ENCODE measurements around the gene PCA3. TPM values are rescaled to one million over a fixed set of nuclear protein-coding genes. Genes with fewer than 3 reads are reported as not detected.

Gene PCA3
- total and polyA plus RNA-seq, 2 donors (not counting 3 experiments of a cell fraction or from before 2014, with no cell fraction given) = 0.86 to 2.5 TPM

DNA sequence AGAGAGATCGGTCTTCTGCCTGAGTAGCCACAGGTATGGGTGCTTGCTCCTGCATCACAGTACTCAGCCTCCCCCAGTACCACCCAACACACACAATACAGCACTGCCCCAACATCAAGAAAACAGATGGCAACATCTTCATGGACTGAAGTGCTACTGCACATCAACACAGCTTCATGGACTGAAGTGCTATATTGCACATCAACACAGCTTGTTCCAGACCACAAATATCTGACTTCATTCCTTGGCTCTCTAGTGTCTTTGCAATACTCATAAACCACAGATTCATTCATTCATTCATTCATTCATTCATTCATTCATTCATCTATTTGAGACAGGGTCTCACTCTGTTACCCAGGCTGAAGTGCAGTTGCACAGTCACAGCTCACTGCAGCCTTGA, 31.1 kb upstream of the PCA3 start:
- FAIRE-seq (no peak), DNase-seq (ENCODE audit: low read depth, low spot score) (no peak)
- Histone ChIP-seq H4K20me1 (replicated peaks; ENCODE audit: control insufficient read depth, extremely low read depth, insufficient read depth, low read length) (no peaks in the 10 kb centered on the region), H3K4me1 (ENCODE audit: control insufficient read depth, extremely low read depth, insufficient read depth, low read length) (no peaks in the 10 kb centered on the region), H3K9ac (replicated peaks; ENCODE audit: extremely low read depth, insufficient read depth, low read length) (no peak overlapping the region), H3K27ac (ENCODE audit: insufficient read depth, low read depth, low read length) (no peak overlapping the region), H3K4me2 (ENCODE audit: insufficient read depth, low read length) (no peak overlapping the region), H2AFZ (ENCODE audit: low read depth, low read length) (no peak overlapping the region), H3K9me3 (replicated peaks; ENCODE audit: control insufficient read depth, insufficient read depth, low read length) (no peaks in the 10 kb centered on the region), H3K9me1 (replicated peaks; ENCODE audit: control insufficient read depth, extremely low read depth, insufficient read depth, low read length) (no peaks in the 10 kb centered on the region), H3K79me2 (ENCODE audit: control insufficient read depth, insufficient read depth, low read length) (no peaks in the 10 kb centered on the region), H3K27me3 (ENCODE audit: control insufficient read depth in 2 of 2, insufficient read depth in 2 of 2, low read length in 2 of 2) (peaks cover 5 to 16% of the 10 kb centered on the region in 2 experiments), H3K4me3 (replicated peaks in 1 of 3; ENCODE audit: insufficient read depth in 1 of 3, low read depth in 1 of 3, low read length in 3 of 3) (no peak overlapping the region), H3K36me3 (ENCODE audit: control insufficient read depth in 2 of 2, extremely low read depth in 1 of 2, insufficient read depth in 2 of 2, low read length in 2 of 2) (no peaks in the 10 kb centered on the region)
- dilution Hi-C loops (cut with MboI; ENCODE audit: extremely low pct_ligation_motif_present, low sequenced_read_pairs) = no loop called here
- intact Hi-C loops (cut with micrococcal nuclease) = no loop called here
- CTCF ChIA-PET = no interaction called here
- BruUV-seq (replicated peaks) = no TSS peak
- TF ChIP-seq GATA2 (IDR thresholded peaks at IDR 0.05; ENCODE audit: insufficient read depth, insufficient read length, low read depth, low read length) = no peak
- TF ChIP-seq POLR2A (IDR thresholded peaks at IDR 0.05; ENCODE audit: low read depth, low read length) = no peak
- TF ChIP-seq, protein P1, sequence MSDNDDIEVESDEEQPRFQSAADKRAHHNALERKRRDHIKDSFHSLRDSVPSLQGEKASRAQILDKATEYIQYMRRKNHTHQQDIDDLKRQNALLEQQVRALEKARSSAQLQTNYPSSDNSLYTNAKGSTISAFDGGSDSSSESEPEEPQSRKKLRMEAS (IDR thresholded peaks at IDR 0.05; ENCODE audit: insufficient read depth, insufficient read length) = no peak
- TF ChIP-seq MYC (IDR thresholded peaks at IDR 0.05; ENCODE audit: low read depth, low read length) = no peak
- TF ChIP-seq, protein P2, sequence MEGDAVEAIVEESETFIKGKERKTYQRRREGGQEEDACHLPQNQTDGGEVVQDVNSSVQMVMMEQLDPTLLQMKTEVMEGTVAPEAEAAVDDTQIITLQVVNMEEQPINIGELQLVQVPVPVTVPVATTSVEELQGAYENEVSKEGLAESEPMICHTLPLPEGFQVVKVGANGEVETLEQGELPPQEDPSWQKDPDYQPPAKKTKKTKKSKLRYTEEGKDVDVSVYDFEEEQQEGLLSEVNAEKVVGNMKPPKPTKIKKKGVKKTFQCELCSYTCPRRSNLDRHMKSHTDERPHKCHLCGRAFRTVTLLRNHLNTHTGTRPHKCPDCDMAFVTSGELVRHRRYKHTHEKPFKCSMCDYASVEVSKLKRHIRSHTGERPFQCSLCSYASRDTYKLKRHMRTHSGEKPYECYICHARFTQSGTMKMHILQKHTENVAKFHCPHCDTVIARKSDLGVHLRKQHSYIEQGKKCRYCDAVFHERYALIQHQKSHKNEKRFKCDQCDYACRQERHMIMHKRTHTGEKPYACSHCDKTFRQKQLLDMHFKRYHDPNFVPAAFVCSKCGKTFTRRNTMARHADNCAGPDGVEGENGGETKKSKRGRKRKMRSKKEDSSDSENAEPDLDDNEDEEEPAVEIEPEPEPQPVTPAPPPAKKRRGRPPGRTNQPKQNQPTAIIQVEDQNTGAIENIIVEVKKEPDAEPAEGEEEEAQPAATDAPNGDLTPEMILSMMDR (IDR thresholded peaks at IDR 0.05; ENCODE audit: extremely low read depth in 1 of 2, insufficient read depth in 1 of 2, low read depth in 1 of 2, low read length in 2 of 2) = no peak
- TF ChIP-seq EZH2 (IDR thresholded peaks at IDR 0.05; ENCODE audit: borderline replicate concordance, low read depth, low read length, severe bottlenecking) = no peak
- TF ChIP-seq FOS (IDR thresholded peaks at IDR 0.05; ENCODE audit: borderline replicate concordance, insufficient read depth, low read length) = no peak
- no peak for TF ChIP-seq JUN (IDR thresholded peaks at IDR 0.05; ENCODE audit: borderline replicate concordance, insufficient read depth, insufficient read length, low read depth)
- POLR2A ChIA-PET = no interaction called here

Measured in endothelial cell of umbilical vein (primary cell).